ENCODE results near the gene DRAP1. TPM values are rescaled to one million over a fixed set of nuclear protein-coding genes. Genes with fewer than 3 reads are reported as not detected.

Gene DRAP1
- total and polyA plus RNA-seq, 9 of the 15 experiments (the other 6 are each of a cell fraction or from before 2014, with no cell fraction given) = 9.6 to 200 (median 92.9) TPM

GRCh38 chr11:65888163-65888814 lies 30.9 kb upstream of the DRAP1 start, which contains the start of gene FIBP (continued):
- TF ChIP-seq RERE (CRISPR knock-in tag; IDR thresholded peaks at IDR 0.05; ENCODE audit: borderline replicate concordance) = 0 out of 2 replicates have a peak, but pooled peaks have one; percentile 81
- no peak for TF ChIP-seq ZEB2 (IDR thresholded peaks at IDR 0.05)
- no peak for TF ChIP-seq ZNF232 (CRISPR knock-in tag; IDR thresholded peaks at IDR 0.05)
- no peak for TF ChIP-seq ZNF79 (CRISPR knock-in tag; IDR thresholded peaks at IDR 0.05; ENCODE audit: low read depth)
- no peak for TF ChIP-seq ZNF23 (CRISPR knock-in tag; IDR thresholded peaks at IDR 0.05)
- TF ChIP-seq FOXO4 (CRISPR knock-in tag; IDR thresholded peaks at IDR 0.05) = no peak
- 0 out of 2 replicates have a peak, but pooled peaks have one; percentile 32 for TF ChIP-seq SOX6 (IDR thresholded peaks at IDR 0.05)
- 0 out of 2 replicates have a peak, but pooled peaks have one; percentile 94 for TF ChIP-seq PREB (CRISPR knock-in tag; IDR thresholded peaks at IDR 0.05)
- peak in 1 of 2 experiments; percentile 82; a peak in 1 of 4 replicates for TF ChIP-seq MLLT1 (IDR thresholded peaks at IDR 0.05)
- TF ChIP-seq PATZ1 (CRISPR knock-in tag; IDR thresholded peaks at IDR 0.05; ENCODE audit: borderline replicate concordance) = no peak
- TF ChIP-seq PHTF2 (CRISPR knock-in tag; IDR thresholded peaks at IDR 0.05) = no peak
- TF ChIP-seq ZNF280A (IDR thresholded peaks at IDR 0.05; ENCODE audit: low read depth, partially characterized antibody) = no peak
- TF ChIP-seq ETV5 (CRISPR knock-in tag; IDR thresholded peaks at IDR 0.05; ENCODE audit: low read depth) = peak; percentile 93
- TF ChIP-seq SETDB1 (IDR thresholded peaks at IDR 0.05; ENCODE audit: low read length) = no peak
